Endothelial cell of umbilical vein (primary cell): ENCODE data around the gene CHST14. TPM values are rescaled to one million over a fixed set of nuclear protein-coding genes. Genes with fewer than 3 reads are reported as not detected.

Experiments
- BruUV-seq: library from RNA; stranded (reverse); fragments of 400-500 nt; replicated peaks from 2 replicates; lab custom pipeline; 2021; lab: Mats Ljungman, UMichigan
- CTCF ChIA-PET: fragments of 300-600, 350-600 bp; sonication (Branson Sonifier 250); formaldehyde crosslinking; loops from one replicate; lab custom pipeline; 2021; ENCODE audit warnings: antibody characterized with exemption, inconsistent platforms; lab: Charles Lee
- POLR2A ChIA-PET: fragments of 300-600, 350-600 bp; sonication (Branson Sonifier 250); formaldehyde crosslinking; loops from one replicate; lab custom pipeline; 2021; ENCODE audit warnings: antibody characterized with exemption, inconsistent platforms; lab: Charles Lee
- DNase-seq: peaks from one replicate; pipeline ENCODE4 v3.0.0-alpha.2; 2011; ENCODE audit warnings: low read depth, low spot score
- FAIRE-seq: peaks from 2 replicates; lab custom pipeline; 2011; peaks lifted over from hg19 to GRCh38; lab: Jason Lieb, UNC
- H2AFZ ChIP-seq: 2 replicates; pipeline ENCODE4 v1.6.0; 2012; ENCODE audit warnings: low read depth, low read length, control low read depth, inconsistent platforms
- H3K27ac ChIP-seq: 2 replicates; pipeline ENCODE4 v1.5.1; 2011; ENCODE audit warnings: low read depth, mild to moderate bottlenecking, control low read depth, low read length, moderate library complexity; ENCODE audit not compliant: insufficient read depth
- H3K27me3 ChIP-seq, 2 experiments: 2 replicates each; pipeline versions ENCODE4 v1.6.0 to v1.6.1; 2011; ENCODE audit warnings: low read length in 2 of 2, mixed read lengths in 1 of 2; ENCODE audit not compliant: control insufficient read depth in 2 of 2, insufficient read depth in 2 of 2
- H3K36me3 ChIP-seq, 2 experiments: 2 replicates in 1 of 2; 3 replicates in 1 of 2; pipeline ENCODE4 v1.5.1; 2011; ENCODE audit warnings: low read length in 2 of 2, mild to moderate bottlenecking in 1 of 2, moderate library complexity in 1 of 2; ENCODE audit not compliant: control insufficient read depth in 2 of 2, insufficient read depth in 2 of 2; ENCODE audit errors: extremely low read depth in 1 of 2
- H3K4me1 ChIP-seq: 3 replicates; pipeline ENCODE4 v1.5.1; 2011; ENCODE audit warnings: mild to moderate bottlenecking, low read length; ENCODE audit not compliant: control insufficient read depth, insufficient read depth; ENCODE audit errors: extremely low read depth
- H3K4me2 ChIP-seq: 2 replicates; pipeline ENCODE4 v1.6.1; 2011; ENCODE audit warnings: low read length, control low read depth, mixed read lengths; ENCODE audit not compliant: insufficient read depth
- H3K4me3 ChIP-seq, 3 experiments: fragments of 200-600 bp in 1 of 3; sonication (generic), shearing (Covaris generic) in 1 of 3; replicated peaks in 1 of 3; 2 replicates each; pipeline ENCODE4 v1.5.1; 2011 to 2016; ENCODE audit warnings: control low read depth in 3 of 3, low read length in 3 of 3, mild to moderate bottlenecking in 2 of 3, inconsistent platforms in 1 of 3, low read depth in 1 of 3, moderate library complexity in 1 of 3; ENCODE audit not compliant: insufficient read depth in 1 of 3
- H3K79me2 ChIP-seq: 2 replicates; pipeline ENCODE4 v1.6.0; 2012; ENCODE audit warnings: low read length, inconsistent platforms; ENCODE audit not compliant: control insufficient read depth, insufficient read depth
- H3K9ac ChIP-seq: replicated peaks from 2 replicates; pipeline ENCODE3; 2011; ENCODE audit warnings: low read length, control low read depth; ENCODE audit not compliant: insufficient read depth; ENCODE audit errors: extremely low read depth
- H3K9me1 ChIP-seq: replicated peaks from 3 replicates; pipeline ENCODE4 v1.6.0; 2011; ENCODE audit warnings: mild to moderate bottlenecking, low read length; ENCODE audit not compliant: control insufficient read depth, insufficient read depth; ENCODE audit errors: extremely low read depth
- H3K9me3 ChIP-seq: replicated peaks from 2 replicates; pipeline ENCODE4 v1.5.1; 2012; ENCODE audit warnings: low read length, inconsistent platforms; ENCODE audit not compliant: control insufficient read depth, insufficient read depth
- H4K20me1 ChIP-seq: replicated peaks from 2 replicates; pipeline ENCODE3; 2011; ENCODE audit warnings: mild to moderate bottlenecking, low read length; ENCODE audit not compliant: control insufficient read depth, insufficient read depth; ENCODE audit errors: extremely low read depth
- EZH2 ChIP-seq: IDR thresholded peaks from 2 replicates; pipeline ENCODE4 v1.6.1; 2012; ENCODE audit warnings: borderline replicate concordance, low read depth, mild to moderate bottlenecking, moderate library complexity, low read length, inconsistent platforms; ENCODE audit not compliant: severe bottlenecking
- MYC ChIP-seq: IDR thresholded peaks from one replicate; pipeline ENCODE4 v1.6.1; 2011; ENCODE audit warnings: mild to moderate bottlenecking, low read depth, low read length
- dilution Hi-C: fragments of 300-500 bp; cut with MboI; formaldehyde crosslinking; loops from one replicate; pipeline ENCODE4 v1.15.0; 2019; ENCODE audit warnings: low sequenced_read_pairs; ENCODE audit not compliant: extremely low pct_ligation_motif_present
- intact Hi-C: fragments of 100-400 bp; cut with micrococcal nuclease; formaldehyde crosslinking; loops from one replicate; pipeline ENCODE4 v1.10.0; 2022
- polyA plus RNA-seq, 4 experiments: library from polyadenylated mRNA; depleted of rRNA in 3 of 4; stranded (reverse) in 3 of 4; unstranded in 1 of 4; fragments of >200 nt; gene quantifications; 2 replicates each; pipeline versions ENCODE4 v1.2.1 to v1.2.3, GENCODE V29; 2011 to 2012; ENCODE audit warnings: missing spikeins in 1 of 4
- total RNA-seq: library from RNA; stranded (reverse); gene quantifications from 2 replicates; pipeline ENCODE4 v1.2.3, GENCODE V29; 2021

CHST14 gene
- total and polyA plus RNA-seq, 2 donors (not counting 3 experiments of a cell fraction or from before 2014, with no cell fraction given), result 35.1 to 49.2 TPM

DNA sequence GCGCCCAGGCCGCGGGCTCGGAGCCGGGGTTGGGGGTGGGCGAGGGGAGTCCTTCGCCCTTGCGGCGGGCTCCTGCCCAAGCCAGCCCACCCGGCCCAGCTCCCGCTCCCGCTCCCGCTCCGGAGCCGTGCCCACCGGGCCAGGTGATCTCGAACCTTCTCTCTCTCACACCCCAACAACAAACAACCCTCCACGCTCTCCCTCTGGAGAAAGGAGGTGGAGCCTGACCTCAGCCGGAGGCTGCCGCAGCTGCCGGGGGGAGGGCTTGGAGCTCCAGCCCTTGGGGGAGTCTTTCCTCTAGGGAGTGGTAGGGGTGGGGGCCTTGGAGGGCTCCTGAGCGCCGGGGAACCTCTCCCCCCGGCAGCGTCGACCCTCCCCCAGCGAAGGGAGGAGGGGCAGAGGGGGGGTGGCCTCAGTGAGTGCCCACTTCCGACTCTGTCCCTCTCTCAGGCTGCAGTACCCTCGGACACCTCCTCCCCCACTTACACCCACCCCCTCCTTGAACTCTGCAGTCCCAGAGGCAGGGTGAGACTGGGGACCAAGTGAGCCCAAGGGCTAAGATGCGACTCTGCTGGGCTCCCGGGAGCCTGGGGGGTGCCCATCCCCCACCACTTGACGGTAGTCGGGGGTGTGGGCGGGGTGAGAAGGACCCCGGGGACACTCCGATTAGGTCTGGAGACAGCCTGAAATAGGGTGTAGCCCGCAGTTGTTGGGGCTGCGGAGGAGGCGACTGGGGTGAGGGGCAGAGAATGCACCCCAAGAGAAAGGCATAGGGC, 34.5 kb upstream of the CHST14 start:
- peaks cover 6% of the 10 kb centered on the region for H3K4me1 ChIP-seq
- BruUV-seq, result no TSS peak
- H3K9me1 ChIP-seq, result no peaks in the 10 kb centered on the region
- no peaks in the 10 kb centered on the region for H4K20me1 ChIP-seq
- no peak overlapping the region for H2AFZ ChIP-seq
- no peak overlapping the region for H3K27ac ChIP-seq
- FAIRE-seq, result no peak
- CTCF ChIA-PET, result interaction anchor here (0.9 to 1.6 kb wide), 2 partner anchors 11 to 157 kb away, joined by 3 to 4 read pairs; no protein-coding TSS in a partner anchor
- POLR2A ChIA-PET, result no interaction called here
- intact Hi-C loops (no loop called here), dilution Hi-C loops (no loop called here)
- no peak overlapping the region for H3K9ac ChIP-seq
- peaks cover 66 to 81% of the 10 kb centered on the region in 2 experiments for H3K27me3 ChIP-seq
- no peaks in the 10 kb centered on the region for H3K9me3 ChIP-seq
- H3K4me2 ChIP-seq, result no peak overlapping the region
- TF ChIP-seq EZH2 (peak; percentile 81), MYC (no peak)
- no peak for DNase-seq
- H3K36me3 ChIP-seq, result no peaks in the 10 kb centered on the region
- H3K4me3 ChIP-seq, result peak overlapping the region in 1 of 3 experiments; percentile 18
- no peaks in the 10 kb centered on the region for H3K79me2 ChIP-seq

DNA sequence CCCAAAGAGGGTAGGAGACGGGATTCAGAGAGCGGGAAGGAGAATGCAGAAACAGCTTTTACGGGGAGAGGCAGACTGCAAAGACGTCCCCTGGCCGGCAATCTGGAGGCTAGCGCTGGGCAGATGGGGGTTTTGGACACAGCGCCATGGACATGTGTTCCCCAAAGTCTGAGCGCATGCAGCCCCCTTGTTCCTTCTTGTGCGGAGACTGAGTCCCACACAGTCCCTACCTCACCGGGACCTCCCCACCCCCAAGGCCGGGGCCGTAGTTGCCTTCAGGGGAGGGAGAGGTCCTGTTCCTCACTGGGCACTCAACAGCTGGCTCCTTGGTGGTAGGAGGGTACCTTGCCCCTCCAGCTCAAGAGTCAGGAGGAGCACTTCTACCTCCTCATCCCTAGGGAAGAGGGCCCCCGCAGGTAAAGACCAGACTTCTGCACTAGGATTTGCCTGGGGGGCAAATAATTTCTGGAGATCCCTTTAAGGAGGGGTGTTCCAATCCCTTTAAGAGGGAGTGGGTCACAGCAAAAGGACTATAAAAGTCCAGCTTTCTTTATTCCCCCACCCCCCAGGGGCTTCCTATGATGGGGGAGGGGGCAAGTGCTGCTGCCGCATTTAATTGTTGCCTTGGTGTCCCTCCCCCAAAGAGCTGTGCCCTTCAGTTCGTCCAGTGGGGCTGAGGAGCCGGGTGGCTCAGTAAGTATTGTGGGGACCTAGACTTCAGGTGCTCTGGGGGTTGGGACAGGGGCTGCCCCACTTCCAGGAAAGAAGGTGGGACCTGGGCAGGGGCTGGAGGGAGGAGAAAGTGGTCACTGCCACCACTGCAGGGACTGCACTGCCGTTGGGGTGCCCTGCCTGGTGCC, 33.7 kb upstream of the CHST14 start:
- TF ChIP-seq MYC (no peak), EZH2 (peak; percentile 78)
- peaks cover 66 to 79% of the 10 kb centered on the region in 2 experiments for H3K27me3 ChIP-seq
- no peak overlapping the region for H2AFZ ChIP-seq
- no TSS peak for BruUV-seq
- no peak overlapping the region for H3K27ac ChIP-seq
- ChIA-PET CTCF (interaction anchor here (0.9 kb wide), 1 partner anchor 158 kb away, joined by 3 read pairs; no protein-coding TSS in a partner anchor), POLR2A (no interaction called here)
- H3K9me1 ChIP-seq, result no peaks in the 10 kb centered on the region
- no peaks in the 10 kb centered on the region for H3K36me3 ChIP-seq
- dilution Hi-C loops (no loop called here), intact Hi-C loops (no loop called here)
- FAIRE-seq, result no peak
- peaks cover 6% of the 10 kb centered on the region for H3K4me1 ChIP-seq
- H3K79me2 ChIP-seq, result peaks cover 2% of the 10 kb centered on the region
- H3K4me3 ChIP-seq, result no peak overlapping the region
- H4K20me1 ChIP-seq, result no peaks in the 10 kb centered on the region
- DNase-seq, result no peak
- no peaks in the 10 kb centered on the region for H3K9me3 ChIP-seq
- no peak overlapping the region for H3K9ac ChIP-seq
- H3K4me2 ChIP-seq, result no peak overlapping the region
